NCI-H524 (cell line): Measurements from ENCODE around the gene OSBPL2.

Experiments used
- DNase-seq, 2 experiments: peaks; one replicate each; lab custom pipeline; 2025; lab: John Stamatoyannopoulos, UW

OSBPL2 gene

DNA sequence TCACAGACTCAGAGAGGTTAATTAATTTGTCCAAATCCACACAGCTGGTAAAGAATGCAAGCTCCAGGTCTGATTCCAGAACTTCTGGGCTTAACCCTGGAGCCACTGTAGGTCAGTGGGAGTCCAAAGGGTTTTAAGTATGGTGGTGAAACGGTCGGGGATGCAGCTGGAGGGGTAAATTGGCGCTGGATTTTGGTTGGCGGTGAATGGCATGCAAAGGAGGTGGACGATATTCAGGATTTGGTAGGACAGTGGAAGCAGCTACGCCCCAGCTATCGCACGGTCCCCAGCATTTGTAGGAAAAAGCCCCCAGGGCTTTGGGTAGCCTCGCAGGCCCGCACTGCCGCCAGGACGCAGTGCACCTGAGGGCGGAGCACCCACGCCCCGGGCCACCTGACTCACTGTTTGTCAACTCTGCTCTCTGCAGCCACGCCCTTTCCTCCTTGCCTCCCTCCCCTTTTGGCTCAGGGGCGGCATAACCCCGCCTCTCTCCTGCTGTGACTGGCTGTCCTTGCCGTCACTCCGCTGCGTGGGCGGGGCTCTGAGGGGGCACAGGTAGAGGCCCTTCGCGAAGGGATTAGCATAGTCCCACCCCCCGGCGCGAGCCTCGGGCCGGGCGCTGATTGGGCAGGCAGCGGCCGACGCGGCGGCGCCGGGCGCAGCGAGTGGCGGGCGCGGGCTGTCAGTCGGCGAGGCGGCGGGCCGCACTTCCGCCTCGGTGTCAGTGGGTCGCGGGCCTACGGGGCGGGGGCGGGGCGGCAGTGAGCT is at the start of gene OSBPL2:
Gene OSBPL2, plus strand, starts transcription at position 721 of the 768 bp plus-strand sequence. CDS start 17,664 bp downstream, outside the sequence.
- peak; percentile 94 to 97 for DNase-seq

DNA sequence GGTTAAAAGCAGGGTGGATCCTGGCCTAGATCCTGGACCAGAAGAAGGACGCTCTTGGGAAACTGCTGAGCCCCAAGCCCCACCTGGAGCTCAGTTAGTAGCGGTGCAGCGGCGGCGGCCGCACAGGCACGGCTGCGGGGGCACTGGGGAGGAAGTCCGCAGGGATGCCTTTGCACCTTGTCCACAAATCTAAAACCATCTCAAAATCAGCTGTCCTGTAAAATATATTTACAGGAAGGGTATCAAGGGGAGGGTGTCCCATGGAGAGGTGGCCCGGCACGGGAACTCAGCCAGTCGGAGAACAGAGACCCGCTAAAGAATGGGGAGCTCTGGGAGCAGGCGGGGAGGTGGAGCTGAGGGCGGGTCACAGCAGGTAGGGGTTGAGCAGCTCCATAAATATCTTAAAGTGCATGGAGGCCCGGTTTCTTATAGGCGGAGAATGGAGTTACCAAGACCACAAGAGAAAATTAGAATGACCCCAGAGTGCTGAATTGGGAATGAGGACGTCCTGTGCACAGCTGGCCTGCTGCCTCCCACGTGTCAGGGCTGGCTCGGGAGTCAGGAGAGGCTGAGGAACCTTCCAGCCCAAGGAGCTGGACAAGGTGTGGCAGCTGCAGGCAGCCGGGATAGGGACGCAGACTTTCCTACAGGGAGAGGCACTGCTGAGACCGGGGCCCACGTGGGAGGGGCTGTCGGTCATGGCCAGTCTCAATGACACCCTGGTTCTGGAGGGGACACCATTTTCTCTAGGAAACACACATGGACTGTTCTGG is 47.5 kb upstream of the OSBPL2 start:
- no peak for DNase-seq

DNA sequence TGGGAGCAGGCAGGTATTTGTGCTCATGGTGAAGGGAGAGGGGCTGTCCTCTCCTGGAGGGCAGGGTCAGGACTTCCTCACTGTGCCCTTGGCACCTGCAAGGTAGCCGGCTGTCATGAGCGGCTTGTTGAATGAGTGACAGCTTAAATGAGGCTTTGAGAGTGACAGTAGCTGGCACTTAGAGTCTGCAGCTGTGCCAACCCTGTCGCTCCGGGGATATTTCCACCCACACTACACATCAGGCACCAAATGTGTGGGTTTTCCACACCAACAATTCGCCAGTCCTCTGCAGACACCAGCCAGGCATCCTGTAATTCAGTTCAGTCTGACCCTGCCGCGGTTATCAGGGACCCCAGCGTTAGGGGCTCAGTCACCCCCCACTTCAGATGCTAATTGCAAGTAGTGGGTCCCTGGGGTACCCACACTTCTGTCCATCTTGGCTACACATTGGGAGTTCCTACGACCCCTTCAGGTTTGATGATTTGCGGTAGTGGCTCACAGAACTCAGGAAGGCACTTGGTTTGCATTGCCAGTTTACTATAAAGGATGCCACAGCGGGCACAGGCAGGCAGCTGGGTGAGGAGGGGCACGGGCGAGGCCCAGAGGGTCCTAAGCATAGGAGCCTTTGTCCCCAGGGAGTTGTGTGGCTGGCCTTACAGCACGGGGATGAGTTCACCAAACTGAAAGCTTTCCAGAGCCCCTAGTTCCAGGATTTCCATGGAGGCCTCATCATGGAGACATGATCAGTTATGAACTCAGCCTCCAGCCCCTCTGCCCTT is 46.4 kb upstream of the OSBPL2 start:
- DNase-seq: no peak

DNA sequence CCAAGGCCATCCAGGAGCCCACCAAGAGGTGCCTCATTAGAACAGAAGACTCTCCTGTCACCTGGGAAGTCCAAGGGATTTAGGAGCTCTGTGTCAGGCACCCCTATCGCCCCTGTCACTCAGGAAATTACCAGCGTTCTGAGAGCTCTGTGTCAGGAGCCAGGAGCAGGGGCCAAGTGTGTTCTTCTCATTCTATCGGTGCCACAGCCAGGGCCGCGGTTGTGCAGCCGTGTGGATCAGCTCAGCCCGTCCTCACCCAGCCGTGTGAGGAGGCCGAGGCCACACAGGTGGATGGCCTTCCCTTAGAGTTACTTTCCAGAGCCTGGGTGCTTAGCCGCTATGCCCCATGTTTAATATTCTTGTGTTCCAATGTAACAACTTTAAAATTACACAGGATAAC is 45.7 kb upstream of the OSBPL2 start:
- DNase-seq: no peak

DNA sequence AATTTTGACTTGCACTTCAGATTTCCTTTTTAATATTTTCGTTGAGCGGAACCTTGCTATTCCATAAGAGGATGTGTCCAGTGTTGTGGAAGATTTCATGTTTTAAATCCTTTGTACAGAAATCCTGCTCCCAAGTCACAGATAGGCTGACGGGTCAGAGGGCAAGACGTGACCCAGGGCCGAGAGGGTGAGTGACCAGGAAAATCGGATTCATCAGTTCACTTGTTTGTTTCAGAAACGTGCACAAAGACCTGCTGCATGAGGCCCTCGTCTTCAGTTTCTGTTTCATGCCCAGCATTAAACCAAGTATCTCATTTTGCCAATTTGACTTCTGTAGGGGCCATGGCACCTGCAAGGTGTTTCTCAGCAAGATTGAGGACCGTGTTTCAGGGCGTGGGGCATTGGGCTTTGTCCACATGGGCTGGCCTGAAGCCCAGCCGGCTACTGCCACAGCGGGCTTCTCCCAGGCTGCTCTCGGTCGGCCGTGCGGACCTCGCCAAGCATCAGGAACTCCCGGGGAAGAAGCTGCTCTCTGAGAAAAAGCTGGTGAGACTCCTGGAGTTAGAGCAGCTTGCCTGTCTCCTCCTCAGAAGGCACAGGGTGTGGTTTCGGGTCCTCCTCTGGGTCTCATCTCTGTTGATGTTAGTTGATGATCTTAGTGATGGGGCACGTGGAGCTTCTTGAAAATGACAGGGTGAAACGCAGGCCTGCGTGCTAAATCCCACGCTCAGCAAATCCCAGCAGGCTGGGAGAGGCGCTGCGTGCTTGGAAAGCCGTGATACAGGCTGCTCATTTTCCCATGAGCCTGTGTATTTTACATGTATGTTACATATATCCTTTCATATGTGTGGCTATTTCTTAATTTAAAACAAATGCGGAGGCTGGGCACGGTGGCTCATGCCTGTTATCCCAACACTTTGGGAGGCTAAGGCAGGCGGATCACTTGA is 45.0 kb upstream of the OSBPL2 start:
- no peak for DNase-seq

DNA sequence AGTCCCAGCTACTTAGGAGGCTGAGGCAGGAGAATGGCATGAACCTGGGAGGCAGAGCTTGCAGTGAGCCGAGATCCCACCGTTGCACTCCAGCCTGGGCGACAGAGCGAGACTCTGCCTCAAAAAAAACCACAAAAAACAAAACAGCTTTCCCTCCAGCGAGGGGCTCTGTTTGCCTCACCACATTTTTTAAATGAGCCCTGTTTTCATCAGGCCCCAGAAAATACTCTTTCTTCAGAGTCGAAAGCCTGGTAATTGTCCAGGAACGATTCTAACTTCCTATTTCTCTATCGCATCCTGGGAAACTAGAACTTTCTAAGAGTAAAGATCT is 43.3 kb upstream of the OSBPL2 start:
- no peak for DNase-seq

DNA sequence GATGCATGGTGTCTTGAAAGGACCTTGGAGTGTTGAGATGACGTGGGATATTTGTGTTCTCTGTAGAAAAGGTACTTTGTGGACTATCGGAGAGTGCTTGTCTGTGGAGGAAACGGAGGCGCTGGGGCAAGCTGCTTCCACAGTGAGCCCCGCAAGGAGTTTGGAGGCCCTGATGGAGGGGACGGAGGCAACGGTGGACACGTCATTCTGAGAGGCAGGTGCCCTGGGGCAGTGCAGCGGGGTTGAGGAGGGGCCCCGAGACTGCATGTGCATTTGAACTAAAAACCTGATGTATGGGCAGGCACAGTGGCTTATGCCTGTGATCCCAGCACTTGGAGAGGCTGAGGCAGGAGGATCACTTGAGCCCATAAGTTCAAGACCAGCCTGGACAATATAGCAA is 42.6 kb upstream of the OSBPL2 start:
- no peak for DNase-seq

DNA sequence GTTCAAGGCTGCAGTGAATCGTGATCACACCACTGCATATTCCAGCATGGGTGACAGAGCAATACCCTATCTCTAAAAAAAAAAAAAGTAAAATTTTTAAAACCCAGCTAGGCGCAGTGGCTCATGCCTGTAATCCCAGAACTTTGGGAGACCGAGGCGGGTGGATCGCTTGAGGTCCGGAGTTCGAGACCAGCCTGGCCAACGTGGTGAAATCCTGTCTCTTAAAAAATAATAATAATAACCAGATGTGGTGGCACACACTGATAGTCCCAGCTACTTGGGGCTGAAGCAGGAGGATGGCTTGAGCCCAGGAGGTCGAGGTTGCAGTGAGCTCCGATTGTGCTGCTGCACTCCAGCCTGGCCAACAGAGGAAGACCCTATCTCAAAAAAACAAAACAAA is 42.0 kb upstream of the OSBPL2 start:
- no peak for DNase-seq

DNA sequence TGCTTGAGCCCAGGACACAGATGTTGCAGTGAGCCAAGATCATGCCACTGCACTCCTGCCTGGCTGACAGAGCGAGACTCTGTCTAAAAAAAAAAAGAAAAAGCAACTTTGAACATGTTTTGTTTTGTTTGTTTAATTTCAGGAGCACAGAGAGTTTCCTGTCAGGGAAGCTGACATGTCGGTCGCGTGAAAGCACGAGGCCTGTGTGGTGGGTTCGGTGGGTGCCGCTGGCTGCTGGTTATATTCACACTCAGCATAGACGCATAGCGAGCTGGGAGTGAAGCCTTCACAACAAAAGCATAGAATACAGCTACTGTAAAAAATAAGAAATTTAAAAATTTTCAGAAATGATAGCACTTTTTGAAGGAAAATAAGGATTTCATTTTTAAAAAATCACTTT is 41.0 kb upstream of the OSBPL2 start:
- DNase-seq: no peak

DNA sequence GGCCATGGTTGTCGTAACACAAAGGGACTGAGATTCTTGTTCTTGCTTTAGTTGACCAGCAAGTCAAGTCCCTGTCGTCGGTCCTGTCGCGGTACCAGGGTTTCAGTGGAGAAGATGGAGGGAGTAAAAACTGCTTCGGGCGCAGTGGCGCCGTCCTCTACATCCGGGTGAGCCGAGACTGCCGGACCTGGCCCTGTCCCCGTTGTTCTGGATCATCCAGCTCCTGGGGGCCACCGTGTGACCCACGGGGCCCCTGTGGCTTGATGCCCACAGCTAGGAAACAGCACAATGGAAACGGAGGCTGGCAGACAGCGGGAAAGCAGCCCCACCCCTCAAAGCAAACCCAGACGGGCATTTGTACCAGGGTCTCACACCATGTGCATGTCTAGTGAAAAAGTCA is 40.5 kb upstream of the OSBPL2 start:
- no peak for DNase-seq

DNA sequence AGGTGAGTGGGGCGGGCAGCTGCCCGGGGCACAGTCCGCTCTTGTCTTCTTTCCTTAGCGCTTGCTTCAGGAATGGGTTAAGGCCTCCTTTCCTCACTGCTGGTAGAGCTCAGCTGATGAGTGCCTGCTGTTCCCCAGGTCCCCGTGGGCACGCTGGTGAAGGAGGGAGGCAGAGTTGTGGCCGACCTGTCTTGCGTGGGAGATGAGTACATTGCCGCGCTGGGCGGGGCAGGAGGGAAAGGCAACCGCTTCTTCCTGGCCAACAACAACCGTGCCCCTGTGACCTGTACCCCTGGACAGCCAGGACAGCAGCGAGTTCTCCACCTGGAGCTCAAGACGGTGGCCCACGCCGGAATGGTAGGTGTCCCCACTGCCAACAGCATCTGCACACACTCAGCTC is 39.8 kb upstream of the OSBPL2 start:
- no peak for DNase-seq

DNA sequence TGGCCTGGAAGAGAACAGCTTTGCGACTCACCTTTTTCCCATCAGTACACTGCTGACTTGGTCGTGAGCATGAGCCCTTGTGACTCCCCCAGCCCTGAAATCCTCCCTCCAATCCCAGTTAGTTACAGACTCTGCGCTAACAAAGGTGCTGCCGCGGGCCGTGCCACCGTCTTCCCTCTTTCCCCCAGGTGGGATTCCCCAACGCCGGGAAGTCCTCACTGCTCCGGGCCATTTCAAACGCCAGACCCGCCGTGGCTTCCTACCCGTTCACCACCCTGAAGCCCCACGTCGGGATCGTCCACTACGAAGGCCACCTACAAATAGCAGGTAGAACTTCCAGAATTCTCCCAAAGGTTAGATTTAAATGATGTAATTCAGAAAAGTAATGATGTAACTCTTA is 39.4 kb upstream of the OSBPL2 start:
- DNase-seq: no peak

DNA sequence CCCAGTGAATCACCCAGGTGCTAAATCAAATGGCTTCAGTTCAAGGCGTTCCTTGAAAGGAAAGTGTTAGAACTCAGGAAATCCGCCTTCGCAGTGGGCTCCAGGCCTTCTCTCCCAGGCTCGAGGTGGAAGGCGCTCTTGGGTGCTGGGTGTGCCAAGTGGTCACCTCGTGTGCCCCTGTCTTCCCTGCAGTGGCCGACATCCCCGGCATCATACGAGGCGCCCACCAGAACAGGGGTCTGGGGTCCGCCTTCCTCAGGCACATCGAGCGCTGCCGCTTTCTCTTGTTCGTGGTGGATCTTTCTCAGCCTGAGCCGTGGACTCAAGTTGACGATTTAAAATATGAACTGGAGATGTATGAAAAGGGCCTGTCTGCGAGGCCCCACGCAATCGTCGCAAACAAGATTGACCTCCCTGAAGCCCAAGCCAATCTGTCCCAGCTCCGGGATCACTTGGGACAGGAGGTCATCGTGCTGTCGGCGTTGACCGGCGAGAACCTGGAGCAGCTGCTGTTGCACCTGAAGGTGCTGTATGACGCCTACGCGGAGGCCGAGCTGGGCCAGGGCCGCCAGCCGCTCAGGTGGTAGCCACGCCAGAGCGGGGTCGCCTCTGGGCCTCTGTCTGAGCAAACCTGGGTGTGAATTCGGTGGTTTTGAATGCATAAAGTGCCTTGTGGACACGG is 37.7 kb upstream of the OSBPL2 start:
- DNase-seq: no peak

DNA sequence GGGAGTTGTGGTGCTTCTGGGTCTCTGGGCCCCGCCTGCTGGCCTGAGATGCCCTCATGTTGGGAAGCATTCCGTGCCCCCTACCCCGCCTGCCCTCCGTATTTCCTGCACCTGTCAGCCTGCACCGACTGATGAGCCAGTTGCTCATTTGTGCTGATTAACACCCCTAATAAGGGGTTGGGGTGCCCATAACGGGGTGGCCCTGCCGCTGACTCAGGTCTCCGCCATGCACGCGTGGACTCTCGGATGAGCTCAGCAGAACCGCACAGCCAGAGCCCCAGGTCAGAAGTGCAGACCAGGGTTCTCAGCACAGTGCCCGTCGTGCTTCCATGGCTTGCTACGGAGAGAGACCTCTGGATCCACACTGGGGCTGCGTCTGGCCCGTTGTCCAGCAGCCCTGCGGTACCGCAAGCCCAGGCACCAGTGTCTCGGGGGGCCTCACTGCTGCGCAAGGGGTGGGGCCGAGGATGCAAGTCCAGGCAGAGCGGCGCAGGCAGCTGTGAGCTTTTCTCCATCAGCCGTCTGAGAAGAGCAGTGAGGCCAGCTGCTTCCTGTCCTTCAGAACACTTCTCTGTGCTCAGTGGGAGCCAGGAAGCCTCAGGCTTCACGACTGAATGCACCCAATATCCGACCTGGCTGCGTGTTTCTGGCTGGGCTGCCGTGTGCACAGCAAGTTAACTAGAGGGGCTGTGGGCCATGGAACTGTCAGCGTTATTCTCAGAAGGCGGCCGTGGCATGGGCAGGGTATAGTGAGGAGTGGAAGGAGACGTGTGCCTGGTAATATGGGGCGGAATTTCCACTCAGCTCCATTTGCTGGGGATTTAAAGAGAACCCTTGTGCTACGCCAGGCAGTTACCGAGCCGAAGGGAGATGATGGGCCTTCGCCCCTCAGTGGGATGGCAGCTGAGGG is 36.9 kb upstream of the OSBPL2 start:
- DNase-seq: no peak

DNA sequence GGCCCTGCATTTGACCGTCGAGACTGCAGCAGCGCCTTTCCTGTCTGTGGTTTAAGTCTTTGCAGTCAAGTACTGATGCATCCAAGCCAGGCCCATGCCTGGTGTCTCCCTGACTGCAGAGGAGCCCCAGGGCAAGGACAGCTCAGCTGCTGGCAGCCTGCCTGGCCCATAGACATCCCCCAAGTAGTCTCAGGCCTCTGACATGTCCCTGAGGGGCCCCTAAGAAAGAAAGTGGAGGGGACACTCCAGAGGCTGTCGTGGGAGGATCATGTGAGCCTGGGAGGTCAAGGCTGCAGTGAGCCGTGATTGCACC is 36.3 kb upstream of the OSBPL2 start:
- no peak for DNase-seq

DNA sequence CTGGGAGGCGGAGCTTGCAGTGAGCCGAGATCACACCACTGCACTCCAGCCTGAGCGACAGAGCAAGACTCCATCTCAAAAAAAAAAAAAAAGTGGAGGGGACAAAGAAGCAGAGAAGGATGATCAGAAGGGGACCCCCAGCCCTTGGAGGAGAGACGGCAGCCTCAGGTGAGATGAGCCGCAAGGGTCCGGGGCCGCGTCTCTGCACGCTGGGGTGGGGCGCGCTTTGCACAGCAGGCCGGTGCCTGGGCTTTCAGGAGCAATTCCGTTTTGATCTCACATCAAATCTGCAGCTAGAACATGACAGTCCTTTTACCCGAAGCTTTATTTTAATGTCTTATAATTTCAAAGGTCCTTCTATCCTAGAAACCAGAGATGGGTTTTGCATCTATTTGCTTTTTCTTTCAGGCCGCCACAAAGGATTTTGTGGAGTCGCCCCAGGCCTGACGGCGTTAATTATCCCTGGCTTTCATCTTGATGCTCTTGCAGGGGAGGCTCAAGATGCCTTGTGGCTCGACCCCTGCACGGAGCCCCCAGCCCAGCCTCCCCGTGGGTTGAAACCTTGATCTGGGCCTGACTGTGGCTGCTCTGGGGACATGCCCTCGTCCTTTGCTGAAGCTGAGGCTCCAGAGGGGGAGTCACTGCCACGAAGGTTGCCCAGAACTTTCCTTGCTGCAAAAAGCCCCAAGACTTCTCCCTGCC is 35.5 kb upstream of the OSBPL2 start:
- no peak for DNase-seq

DNA sequence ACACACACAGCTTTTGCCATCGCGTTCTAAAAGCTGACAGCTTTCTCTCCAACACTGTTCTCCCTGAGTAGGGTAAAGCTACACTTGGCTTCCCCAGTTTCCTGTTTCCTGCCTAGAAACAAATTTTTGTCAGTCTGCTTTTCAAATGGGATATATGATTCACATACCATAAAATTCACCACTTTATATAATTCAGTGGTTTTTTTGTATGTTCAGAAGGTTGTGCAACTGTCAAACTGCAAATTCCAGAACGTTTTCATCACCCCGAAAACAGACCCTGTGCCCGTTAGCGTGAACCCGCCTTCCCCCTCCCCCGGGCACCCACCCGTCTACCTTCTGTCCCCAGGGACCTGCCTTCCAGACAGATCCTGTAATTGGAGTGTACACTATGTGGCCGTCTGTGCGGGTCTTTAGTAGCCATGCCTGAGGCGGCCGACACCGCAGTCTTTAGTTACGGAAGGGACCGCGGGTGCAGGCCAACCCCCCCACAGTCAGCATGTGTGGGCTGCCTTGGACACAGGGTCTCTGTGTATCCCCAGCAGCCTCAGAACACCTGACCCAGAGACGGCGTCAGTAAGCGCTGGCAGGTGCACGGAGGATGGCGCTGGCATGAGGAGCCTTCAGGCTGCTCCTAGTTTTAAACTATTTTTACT is 34.8 kb upstream of the OSBPL2 start:
- no peak for DNase-seq

DNA sequence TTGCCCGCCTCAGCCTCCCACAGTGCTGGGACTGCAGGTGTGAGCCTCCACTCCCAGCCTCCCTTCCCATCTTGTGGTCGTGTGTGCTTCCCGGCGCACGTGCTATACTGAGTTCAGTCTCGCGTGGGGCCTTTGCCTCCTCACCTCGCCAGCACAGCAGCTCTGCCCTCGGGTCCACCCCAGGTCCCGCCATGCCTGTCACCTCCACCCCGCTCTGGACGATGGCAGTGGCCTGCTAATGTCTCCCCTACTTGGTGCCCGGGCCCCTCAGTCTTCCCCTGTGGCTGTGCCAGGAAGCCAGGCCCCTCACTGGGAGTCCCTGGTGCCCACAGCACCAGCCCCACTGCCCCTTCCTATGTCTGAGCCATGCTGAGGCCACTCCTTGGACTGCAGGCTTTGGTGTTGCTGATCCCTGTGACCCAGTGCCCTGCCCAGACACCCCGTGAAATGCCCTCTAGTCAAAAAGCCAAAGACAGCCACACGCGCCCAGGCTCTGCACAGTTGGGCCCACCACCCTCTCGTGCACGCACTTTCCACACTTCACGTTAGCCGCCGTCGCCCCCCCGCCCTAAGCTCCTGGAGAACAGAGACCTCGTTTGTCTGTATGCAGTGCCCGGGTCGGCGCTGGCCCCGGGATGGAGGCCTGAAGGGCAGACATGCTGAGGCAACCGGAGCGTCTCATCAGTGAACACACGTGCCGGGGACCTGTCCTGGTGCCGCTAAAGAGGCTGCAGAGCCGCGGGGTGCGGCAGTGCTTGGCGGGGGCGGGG is 32.5 kb upstream of the OSBPL2 start:
- DNase-seq: no peak
